GM12878 (cell line): ENCODE measurements around the gene CACHD1.

Experiments
- BRCA1 ChIP-seq: IDR thresholded peaks from 2 replicates; pipeline ENCODE4 v1.6.1; 2011; ENCODE audit warnings: low read depth, low read length, improper control_type of control experiment
- CTCF ChIP-seq, 3 experiments: IDR thresholded peaks in 2 of 3; conservative IDR thresholded peaks in 1 of 3; 2 replicates each; pipeline ENCODE4 v1.5.1; 2011; ENCODE audit warnings: low read depth in 3 of 3, low read length in 3 of 3, mild to moderate bottlenecking in 3 of 3, control low read depth in 2 of 3, moderate library complexity in 2 of 3, inconsistent platforms in 1 of 3, mixed read lengths in 1 of 3; ENCODE audit not compliant: control insufficient read depth in 2 of 3, insufficient read depth in 1 of 3; ENCODE audit errors: extremely low read depth in 1 of 3
- JUND ChIP-seq: IDR thresholded peaks from 2 replicates; pipeline ENCODE4 v1.6.1; 2012; ENCODE audit warnings: low read depth, mild to moderate bottlenecking, low read length, improper control_type of control experiment, moderate library complexity
- NKRF ChIP-seq: fragments of 450-650 bp; conservative IDR thresholded peaks from 2 replicates; pipeline ENCODE4 v1.6.1; 2017; ENCODE audit warnings: mild to moderate bottlenecking, moderate library complexity
- POLR2A ChIP-seq: IDR thresholded peaks from 2 replicates; pipeline ENCODE4 v1.6.1; 2011; ENCODE audit warnings: low read depth, mild to moderate bottlenecking, low read length
- POLR2AphosphoS5 ChIP-seq: IDR thresholded peaks from 2 replicates; pipeline ENCODE4 v1.6.1; 2011; ENCODE audit warnings: mild to moderate bottlenecking, low read length, inconsistent platforms
- RAD21 ChIP-seq: IDR thresholded peaks from 2 replicates; pipeline ENCODE4 v1.6.1; 2011; ENCODE audit warnings: mild to moderate bottlenecking, low read depth, low read length, moderate library complexity; ENCODE audit not compliant: insufficient read depth
- SIN3A ChIP-seq: IDR thresholded peaks from 2 replicates; pipeline ENCODE4 v1.6.1; 2012; ENCODE audit warnings: low read depth, low read length, improper control_type of control experiment
- SP1 ChIP-seq: IDR thresholded peaks from one replicate; pipeline ENCODE4 v1.6.1; 2011; ENCODE audit warnings: low read depth, low read length
- SRF ChIP-seq, 2 experiments: IDR thresholded peaks; 2 replicates each; pipeline ENCODE4 v1.6.1; 2011; ENCODE audit warnings: low read depth in 2 of 2, low read length in 2 of 2, mild to moderate bottlenecking in 1 of 2, moderate library complexity in 1 of 2
- TAF1 ChIP-seq: IDR thresholded peaks from 2 replicates; pipeline ENCODE4 v1.6.1; 2011; ENCODE audit warnings: mild to moderate bottlenecking, low read depth, low read length, borderline replicate concordance
- USF1 ChIP-seq: IDR thresholded peaks from 2 replicates; pipeline ENCODE4 v1.6.1; 2011; ENCODE audit warnings: borderline replicate concordance, low read depth, mild to moderate bottlenecking, moderate library complexity, mixed read lengths, low read length; ENCODE audit not compliant: insufficient read depth; ENCODE audit errors: extremely low read length
- USF2 ChIP-seq: IDR thresholded peaks from 2 replicates; pipeline ENCODE4 v1.6.1; 2011; ENCODE audit warnings: low read depth, low read length, improper control_type of control experiment, borderline replicate concordance
- ZBED1 ChIP-seq: IDR thresholded peaks from 2 replicates; pipeline ENCODE4 v1.6.1; 2016; ENCODE audit warnings: borderline replicate concordance

GRCh38 chr1:64437453-64437852 lies 32.5 kb upstream of the CACHD1 start:
- no peak for TF ChIP-seq CTCF (IDR thresholded peaks at IDR 0.05 in 2 of 3, conservative IDR thresholded peaks at IDR 0.05 in 1 of 3; ENCODE audit: control insufficient read depth in 2 of 3, extremely low read depth in 1 of 3, insufficient read depth in 1 of 3, low read depth in 3 of 3, low read length in 3 of 3)
- no peak for TF ChIP-seq SP1
- TF ChIP-seq BRCA1, result no peak
- no peak for TF ChIP-seq ZBED1
- no peak for TF ChIP-seq SRF (IDR thresholded peaks at IDR 0.05; ENCODE audit: low read depth in 2 of 2, low read length in 2 of 2)
- no peak for TF ChIP-seq USF2
- TF ChIP-seq SIN3A, result no peak
- no peak for TF ChIP-seq POLR2AphosphoS5
- TF ChIP-seq POLR2A, result no peak
- TF ChIP-seq RAD21, result no peak
- no peak for TF ChIP-seq USF1
- no peak for TF ChIP-seq NKRF
- no peak for TF ChIP-seq TAF1
- TF ChIP-seq JUND, result no peak
